Endothelial cell of umbilical vein (primary cell): ENCODE measurements around the gene CDC20B.

Source experiments
- CTCF ChIP-seq, 2 donors: IDR thresholded peaks; 1 replicate in 1 of 2; 2 replicates in 1 of 2; pipeline ENCODE4 v1.5.1; 2011; ENCODE audit warnings: low read length in 2 of 2, mild to moderate bottlenecking in 2 of 2, moderate library complexity in 2 of 2, control low read depth in 1 of 2, inconsistent platforms in 1 of 2, low read depth in 1 of 2; ENCODE audit not compliant: insufficient read depth in 1 of 2; ENCODE audit errors: extremely low read depth in 1 of 2
- EZH2 ChIP-seq: IDR thresholded peaks from 2 replicates; pipeline ENCODE4 v1.6.1; 2012; ENCODE audit warnings: borderline replicate concordance, low read depth, mild to moderate bottlenecking, moderate library complexity, low read length, inconsistent platforms; ENCODE audit not compliant: severe bottlenecking
- POLR2A ChIP-seq: IDR thresholded peaks from 2 replicates; pipeline ENCODE4 v1.6.1; 2012; ENCODE audit warnings: low read depth, mild to moderate bottlenecking, control low read depth, low read length

DNA sequence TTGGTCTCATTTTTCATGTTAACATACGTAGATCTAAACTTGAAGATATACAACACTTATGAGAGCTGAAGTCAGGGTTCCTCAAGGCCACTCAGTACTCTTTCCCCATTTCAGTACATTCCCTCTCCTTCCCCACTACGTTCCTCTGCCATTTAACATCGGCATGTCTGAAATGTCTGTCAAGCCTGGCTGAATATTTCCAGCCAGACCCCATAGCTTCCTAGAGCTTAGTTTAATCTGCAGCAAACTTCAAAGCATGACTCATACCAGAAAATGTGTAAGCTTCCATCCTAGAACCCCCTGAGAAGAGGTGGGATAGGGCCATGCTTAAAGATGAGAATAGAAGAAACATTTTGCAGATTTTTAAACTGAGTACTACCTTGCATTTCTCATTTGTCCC lies 64.3 kb downstream of the CDC20B start:
- TF ChIP-seq EZH2 (no peak), POLR2A (no peak), CTCF (IDR thresholded peaks at IDR 0.05; ENCODE audit: extremely low read depth in 1 of 2, insufficient read depth in 1 of 2, low read depth in 1 of 2, low read length in 2 of 2) (no peak)
